Thyroid gland (tissue), 4 donors: ENCODE results near the gene BCR.

Experiments
- CTCF ChIP-seq, 6 experiments: fragments of 200-600 bp in 3 of 6; fragments of 450-650 bp in 3 of 6; sonication (generic) in 3 of 6; IDR thresholded peaks; one replicate each; pipeline ENCODE4 v1.5.1; 2016 to 2019; ENCODE audit warnings: antibody characterized with exemption in 6 of 6, mild to moderate bottlenecking in 2 of 6, inconsistent platforms in 1 of 6, moderate library complexity in 1 of 6
- POLR2A ChIP-seq, 2 donors: fragments of 450-650 bp; IDR thresholded peaks; one replicate each; pipeline ENCODE4 v1.6.1; 2017; ENCODE audit warnings: antibody characterized with exemption in 2 of 2, mild to moderate bottlenecking in 2 of 2, moderate library complexity in 1 of 2

GRCh38 chr22:23282986-23283385 lies 102.7 kb downstream of the BCR start:
- TF ChIP-seq CTCF (IDR thresholded peaks at IDR 0.05) (no peak), POLR2A (IDR thresholded peaks at IDR 0.05) (no peak)
